K562 (cell line): ENCODE data around the gene NELL1. TPM values are rescaled to one million over a fixed set of nuclear protein-coding genes. Genes with fewer than 3 reads are reported as not detected.

Source experiments
- ATAC-seq: fragments of 200-7000 bp; cut with Tn5 transposase; 3 replicates; pipeline ENCODE4 v1.9.1; 2020; ENCODE audit warnings: moderate library complexity
- BruUV-seq: library from RNA; stranded (reverse); fragments of 400-500 nt; replicated peaks from 2 replicates; lab custom pipeline; 2021; lab: Mats Ljungman, UMichigan
- CTCF ChIA-PET: fragments of 300-600 bp; formaldehyde crosslinking; extraction: SDS; loops from one replicate; lab custom pipeline; 2021; ENCODE audit warnings: low intra/inter-chr PET ratio; lab: Yijun Ruan, JAX
- POLR2A ChIA-PET: fragments of 300-600, 350-650 bp; sonication (Branson Sonifier 250); formaldehyde crosslinking; extraction: SDS; loops from one replicate; lab custom pipeline; 2021; ENCODE audit warnings: antibody characterized with exemption, inconsistent platforms; lab: Yijun Ruan, JAX
- DNase-seq, 4 experiments: peaks; one replicate each; pipeline versions ENCODE4 v3.0.0 to v3.0.0-alpha.2; 2011 to 2018; ENCODE audit warnings: low spot score in 3 of 4, mixed read lengths in 3 of 4; ENCODE audit errors: extremely low read depth in 1 of 4
- FAIRE-seq: peaks from 2 replicates; lab custom pipeline; 2011; peaks lifted over from hg19 to GRCh38; lab: Jason Lieb, UNC
- H2AFZ ChIP-seq: 2 replicates; pipeline ENCODE4 v1.6.0; 2011; ENCODE audit warnings: low read depth, low read length, control low read depth, inconsistent platforms
- H3K27ac ChIP-seq: fragments of 200-600 bp; 3 replicates; pipeline ENCODE4 v1.8.0; 2011; ENCODE audit warnings: low read depth, mild to moderate bottlenecking, control low read depth, inconsistent platforms, low read length, moderate library complexity, mixed read lengths; ENCODE audit errors: extremely low read depth
- H3K27me3 ChIP-seq, 2 experiments: fragments of 300-600 bp in 1 of 2; 2 replicates in 1 of 2; 3 replicates in 1 of 2; pipeline versions ENCODE4 v1.6.0 to v1.8.0; 2011; ENCODE audit warnings: inconsistent platforms in 2 of 2, low read length in 2 of 2, mild to moderate bottlenecking in 1 of 2, mixed read lengths in 1 of 2, moderate library complexity in 1 of 2; ENCODE audit not compliant: control insufficient read depth in 2 of 2, insufficient read depth in 2 of 2
- H3K36me3 ChIP-seq: fragments of 300-600 bp; 3 replicates; pipeline ENCODE4 v1.8.0; 2011; ENCODE audit warnings: mild to moderate bottlenecking, low read length, inconsistent platforms; ENCODE audit not compliant: control insufficient read depth, insufficient read depth
- H3K4me1 ChIP-seq, 2 experiments: fragments of 200-600 bp in 1 of 2; replicated peaks in 1 of 2; 2 replicates in 1 of 2; 3 replicates in 1 of 2; pipeline versions ENCODE4 v1.5.1 to v1.8.0; 2011; ENCODE audit warnings: inconsistent platforms in 2 of 2, low read length in 2 of 2, mild to moderate bottlenecking in 1 of 2, mixed read lengths in 1 of 2, moderate library complexity in 1 of 2; ENCODE audit not compliant: control insufficient read depth in 2 of 2, insufficient read depth in 2 of 2
- H3K4me2 ChIP-seq: 2 replicates; pipeline ENCODE4 v1.6.1; 2011; ENCODE audit warnings: low read length, control low read depth, inconsistent platforms, mixed read lengths; ENCODE audit not compliant: insufficient read depth
- H3K4me3 ChIP-seq: fragments of 200-600 bp; sonication (generic), shearing (Covaris generic); 2 replicates; pipeline ENCODE4 v1.5.1; 2016; ENCODE audit warnings: control low read depth, inconsistent platforms
- H3K79me2 ChIP-seq: fragments of 200-600 bp; 3 replicates; pipeline ENCODE4 v1.8.0; 2011; ENCODE audit warnings: low read length, inconsistent platforms; ENCODE audit not compliant: control insufficient read depth, insufficient read depth
- H3K9ac ChIP-seq, 2 experiments: 2 replicates each; pipeline versions ENCODE4 v1.6.0 to v1.6.1; 2011; ENCODE audit warnings: low read depth in 2 of 2, low read length in 2 of 2, control low read depth in 1 of 2, inconsistent platforms in 1 of 2, mild to moderate bottlenecking in 1 of 2, mixed read lengths in 1 of 2; ENCODE audit not compliant: insufficient read depth in 1 of 2
- H3K9me1 ChIP-seq: one replicate; pipeline ENCODE4 v1.6.0; 2011; ENCODE audit warnings: inconsistent platforms, mild to moderate bottlenecking, low read length, moderate library complexity; ENCODE audit not compliant: control insufficient read depth, insufficient read depth
- H3K9me3 ChIP-seq: replicated peaks from 2 replicates; pipeline ENCODE4 v1.5.1; 2011; ENCODE audit warnings: low read depth, low read length, inconsistent platforms; ENCODE audit not compliant: control insufficient read depth, insufficient read depth
- H4K20me1 ChIP-seq: replicated peaks from 2 replicates; pipeline ENCODE4 v1.6.1; 2011; ENCODE audit warnings: low read length, inconsistent platforms, mixed read lengths; ENCODE audit not compliant: control insufficient read depth, insufficient read depth
- FOSL1 ChIP-seq: fragments of 200-800 bp; sonication (Bioruptor generic); conservative IDR thresholded peaks from 2 replicates; pipeline ENCODE4 v1.6.1; 2016; ENCODE audit warnings: missing genetic modification characterization, missing compliant biosample characterization
- HEY1 ChIP-seq: fragments of 250-450 bp; sonication (Bioruptor Pico); IDR thresholded peaks from 2 replicates; pipeline ENCODE4 v1.5.0; 2020; ENCODE audit warnings: mild to moderate bottlenecking, moderate library complexity, borderline replicate concordance
- ILK ChIP-seq: fragments of 450-650 bp; IDR thresholded peaks from 2 replicates; pipeline ENCODE4 v1.6.1; 2016; ENCODE audit warnings: missing genetic modification characterization, low read depth, mild to moderate bottlenecking, missing compliant biosample characterization, moderate library complexity, borderline replicate concordance
- KAT7 ChIP-seq: sonication (generic); formaldehyde crosslinking; IDR thresholded peaks from 2 replicates; pipeline ENCODE4 v1.8.0; 2022; ENCODE audit warnings: missing genetic modification reagents, mild to moderate bottlenecking, borderline replicate concordance
- KHSRP ChIP-seq: fragments of 450-650 bp; IDR thresholded peaks from 2 replicates; pipeline ENCODE4 v1.6.1; 2017
- MCM2 ChIP-seq: fragments of 450-650 bp; IDR thresholded peaks from 2 replicates; pipeline ENCODE4 v1.6.1; 2017; ENCODE audit warnings: low read depth, mild to moderate bottlenecking
- RNF2 ChIP-seq: sonication (generic); IDR thresholded peaks from 2 replicates; pipeline ENCODE4 v1.6.1; 2016
- XRCC5 ChIP-seq: fragments of 200-400 bp; formaldehyde crosslinking; IDR thresholded peaks from 2 replicates; pipeline ENCODE4 v1.6.1; 2017; ENCODE audit warnings: low read depth, mild to moderate bottlenecking, low read length
- ZFP1 ChIP-seq: fragments of 450-650 bp; formaldehyde crosslinking; IDR thresholded peaks from 2 replicates; pipeline ENCODE4 v1.4.0; 2020; ENCODE audit warnings: mild to moderate bottlenecking, mixed read lengths
- WGBS: fragments of 100-300 bp; shearing (Covaris generic); methylation state at CpG from one replicate; pipeline ENCODE4 v1.1.6; 2016; ENCODE audit warnings: low coverage, mixed read lengths; ENCODE audit not compliant: insufficient coverage; ENCODE audit errors: missing lambda C conversion rate; 5-methylcytosine and 5-hydroxymethylcytosine counted together
- in situ Hi-C: fragments of 300-500 bp; cut with MboI; formaldehyde crosslinking; loops from 4 replicates; pipeline ENCODE4 v1.15.0; 2018; ENCODE audit warnings: inconsistent platforms, mixed read lengths
- intact Hi-C: fragments of 100-400 bp; cut with micrococcal nuclease; formaldehyde crosslinking; loops from 2 replicates; pipeline ENCODE4 v1.14.2; 2022
- polyA plus RNA-seq, 8 experiments: library from polyadenylated mRNA; depleted of rRNA in 4 of 8; stranded (reverse) in 5 of 8; unstranded in 3 of 8; fragments of >200 nt; fragmentation: Nextera tagmentation in 2 of 8; fragmentation: Illumina TruSeq in 1 of 8; extraction: Ambion mirVana in 2 of 8; extraction: Trizol in 1 of 8; gene quantifications; 2 replicates each; pipeline versions ENCODE4 v1.2.1 to v1.2.3, GENCODE V29; 2011 to 2014; ENCODE audit warnings: inconsistent platforms in 1 of 8, missing spikeins in 1 of 8
- total RNA-seq, 7 experiments: library from RNA; depleted of rRNA in 6 of 7; stranded (reverse); fragments of >200 nt in 6 of 7; fragmentation: Illumina TruSeq in 2 of 7; extraction: Trizol in 2 of 7; gene quantifications; 2 replicates each; pipeline versions ENCODE4 v1.2.1 to v1.2.3, GENCODE V29; 2011 to 2021; ENCODE audit warnings: low replicate concordance in 1 of 7
- TF ChIP-seq, protein P1 (sequence below), 2 experiments: IDR thresholded peaks; 2 replicates each; pipeline ENCODE4 v1.6.1; 2011; ENCODE audit warnings: borderline replicate concordance in 1 of 2, control low read depth in 1 of 2, low read depth in 1 of 2, low read length in 1 of 2, mild to moderate bottlenecking in 1 of 2, mixed read lengths in 1 of 2, moderate library complexity in 1 of 2; ENCODE audit not compliant: insufficient read depth in 1 of 2, insufficient read length in 1 of 2, poor library complexity in 1 of 2, severe bottlenecking in 1 of 2; ENCODE audit errors: extremely low read depth in 1 of 2
- TF ChIP-seq, protein P2 (sequence below): fragments of 450-650 bp; formaldehyde crosslinking; conservative IDR thresholded peaks from 2 replicates; pipeline ENCODE4 v1.4.0; 2022; ENCODE audit warnings: mild to moderate bottlenecking, missing genetic modification characterization
- TF ChIP-seq, protein P3 (sequence below): fragments of 250-450 bp; sonication (Bioruptor Pico); IDR thresholded peaks from 2 replicates; pipeline ENCODE4 v1.8.0; 2022; ENCODE audit warnings: moderate library complexity, mild to moderate bottlenecking, inconsistent platforms
- TF ChIP-seq, protein P4 (sequence below): sonication (generic); formaldehyde crosslinking; IDR thresholded peaks from 2 replicates; pipeline ENCODE4 v1.8.1; 2022; ENCODE audit warnings: missing genetic modification reagents

Gene NELL1
- total and polyA plus RNA-seq, 9 of the 15 experiments (the other 6 are each of a cell fraction or from before 2014, with no cell fraction given), result not detected

DNA sequence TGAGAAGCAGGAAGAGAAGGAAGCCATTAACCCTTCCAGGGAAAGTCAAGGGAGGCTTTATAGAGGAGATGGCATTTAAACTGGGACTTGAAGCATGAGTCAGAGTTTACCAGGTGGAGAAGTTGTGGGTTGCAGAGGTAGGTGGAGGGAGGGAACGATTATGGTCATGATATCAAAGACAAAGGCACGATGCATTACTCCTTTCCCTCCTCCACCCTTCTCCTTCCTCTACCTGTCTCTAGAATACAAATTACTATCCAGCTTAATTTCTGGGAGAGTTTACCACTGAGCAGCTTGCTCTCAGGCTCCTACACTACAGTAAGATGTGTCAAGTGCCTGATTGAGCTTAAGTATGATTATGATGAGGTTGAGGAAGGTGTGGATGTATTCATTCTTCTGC, 151.7 kb downstream of the NELL1 start:
- CTCF ChIA-PET, result no interaction called here
- no peak for DNase-seq
- Histone ChIP-seq H3K36me3 (no peaks in the 10 kb centered on the region), H3K79me2 (no peaks in the 10 kb centered on the region), H2AFZ (no peak overlapping the region), H3K4me3 (no peak overlapping the region), H3K9me3 (no peaks in the 10 kb centered on the region; the same call in 1 of the 2 replicates), H3K9me1 (no peaks in the 10 kb centered on the region), H3K27me3 (no peaks in the 10 kb centered on the region), H3K27ac (no peak overlapping the region), H3K9ac (no peak overlapping the region), H3K4me1 (no peaks in the 10 kb centered on the region), H3K4me2 (no peak overlapping the region), H4K20me1 (no peaks in the 10 kb centered on the region)
- POLR2A ChIA-PET, result no interaction called here
- intact Hi-C loops, result no loop called here
- no peak for TF ChIP-seq KHSRP
- TF ChIP-seq XRCC5, result no peak
- BruUV-seq, result no TSS peak
- FAIRE-seq, result no peak
- 0% methylated on average over 2 of the region's 2 CpGs for WGBS
- ATAC-seq, result no peak
- in situ Hi-C loops, result no loop called here

DNA sequence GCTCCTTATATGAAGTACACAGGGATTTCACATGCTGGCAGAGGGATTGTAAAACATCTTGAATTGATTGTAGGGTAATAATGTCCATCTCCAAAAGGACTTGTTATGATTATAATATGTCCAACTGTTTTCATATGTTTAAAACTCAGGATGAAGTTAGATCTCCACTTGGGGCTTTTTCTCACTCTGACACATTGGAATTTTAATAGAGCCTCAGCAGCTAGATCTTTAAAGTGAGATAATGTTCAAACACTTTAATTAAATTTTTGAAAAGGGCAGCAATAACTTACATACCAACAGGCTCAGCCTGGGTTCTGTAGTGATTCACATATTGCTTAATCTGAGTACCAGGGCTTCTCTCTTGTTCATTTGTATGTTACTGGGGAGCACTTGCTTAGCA, 152.1 kb downstream of the NELL1 start:
- ChIA-PET CTCF (no interaction called here), POLR2A (no interaction called here)
- H3K9me3 ChIP-seq, result no peaks in the 10 kb centered on the region; the same call in 1 of the 2 replicates
- H2AFZ ChIP-seq, result no peak overlapping the region
- H4K20me1 ChIP-seq, result no peaks in the 10 kb centered on the region
- no peaks in the 10 kb centered on the region for H3K79me2 ChIP-seq
- in situ Hi-C loops (no loop called here), intact Hi-C loops (no loop called here)
- H3K9ac ChIP-seq, result no peak overlapping the region
- no peak for DNase-seq
- FAIRE-seq, result no peak
- no peaks in the 10 kb centered on the region for H3K36me3 ChIP-seq
- no peaks in the 10 kb centered on the region for H3K9me1 ChIP-seq
- ATAC-seq, result no peak
- no peak overlapping the region for H3K27ac ChIP-seq
- H3K27me3 ChIP-seq, result no peaks in the 10 kb centered on the region
- no peak overlapping the region for H3K4me3 ChIP-seq
- H3K4me1 ChIP-seq, result no peaks in the 10 kb centered on the region
- no TSS peak for BruUV-seq
- TF ChIP-seq, protein P1, sequence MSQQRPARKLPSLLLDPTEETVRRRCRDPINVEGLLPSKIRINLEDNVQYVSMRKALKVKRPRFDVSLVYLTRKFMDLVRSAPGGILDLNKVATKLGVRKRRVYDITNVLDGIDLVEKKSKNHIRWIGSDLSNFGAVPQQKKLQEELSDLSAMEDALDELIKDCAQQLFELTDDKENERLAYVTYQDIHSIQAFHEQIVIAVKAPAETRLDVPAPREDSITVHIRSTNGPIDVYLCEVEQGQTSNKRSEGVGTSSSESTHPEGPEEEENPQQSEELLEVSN (IDR thresholded peaks at IDR 0.05; ENCODE audit: borderline replicate concordance in 1 of 2, extremely low read depth in 1 of 2, insufficient read depth in 1 of 2, insufficient read length in 1 of 2, low read depth in 1 of 2, low read length in 1 of 2, poor library complexity in 1 of 2, severe bottlenecking in 1 of 2), result no peak
- TF ChIP-seq MCM2 (no peak), ZFP1 (no peak), HEY1 (CRISPR knock-in tag) (no peak), FOSL1 (tag) (no peak), ILK (tag) (no peak), RNF2 (no peak), KAT7 (CRISPR knock-in tag) (no peak)
- TF ChIP-seq, protein P2, sequence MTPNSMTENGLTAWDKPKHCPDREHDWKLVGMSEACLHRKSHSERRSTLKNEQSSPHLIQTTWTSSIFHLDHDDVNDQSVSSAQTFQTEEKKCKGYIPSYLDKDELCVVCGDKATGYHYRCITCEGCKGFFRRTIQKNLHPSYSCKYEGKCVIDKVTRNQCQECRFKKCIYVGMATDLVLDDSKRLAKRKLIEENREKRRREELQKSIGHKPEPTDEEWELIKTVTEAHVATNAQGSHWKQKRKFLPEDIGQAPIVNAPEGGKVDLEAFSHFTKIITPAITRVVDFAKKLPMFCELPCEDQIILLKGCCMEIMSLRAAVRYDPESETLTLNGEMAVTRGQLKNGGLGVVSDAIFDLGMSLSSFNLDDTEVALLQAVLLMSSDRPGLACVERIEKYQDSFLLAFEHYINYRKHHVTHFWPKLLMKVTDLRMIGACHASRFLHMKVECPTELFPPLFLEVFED (CRISPR knock-in tag), result no peak
- TF ChIP-seq, protein P3, sequence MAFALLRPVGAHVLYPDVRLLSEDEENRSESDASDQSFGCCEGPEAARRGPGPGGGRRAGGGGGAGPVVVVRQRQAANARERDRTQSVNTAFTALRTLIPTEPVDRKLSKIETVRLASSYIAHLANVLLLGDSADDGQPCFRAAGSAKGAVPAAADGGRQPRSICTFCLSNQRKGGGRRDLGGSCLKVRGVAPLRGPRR, result no peak
- TF ChIP-seq, protein P4, sequence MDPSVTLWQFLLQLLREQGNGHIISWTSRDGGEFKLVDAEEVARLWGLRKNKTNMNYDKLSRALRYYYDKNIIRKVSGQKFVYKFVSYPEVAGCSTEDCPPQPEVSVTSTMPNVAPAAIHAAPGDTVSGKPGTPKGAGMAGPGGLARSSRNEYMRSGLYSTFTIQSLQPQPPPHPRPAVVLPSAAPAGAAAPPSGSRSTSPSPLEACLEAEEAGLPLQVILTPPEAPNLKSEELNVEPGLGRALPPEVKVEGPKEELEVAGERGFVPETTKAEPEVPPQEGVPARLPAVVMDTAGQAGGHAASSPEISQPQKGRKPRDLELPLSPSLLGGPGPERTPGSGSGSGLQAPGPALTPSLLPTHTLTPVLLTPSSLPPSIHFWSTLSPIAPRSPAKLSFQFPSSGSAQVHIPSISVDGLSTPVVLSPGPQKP, result no peak
- no peak overlapping the region for H3K4me2 ChIP-seq
